HG02870 (cell line): ENCODE measurements around the gene ATP2A1.

Experiments
- ATAC-seq: cut with Tn5 transposase; IDR thresholded peaks from one replicate; pipeline ENCODE4 v1.9.1; 2021; ENCODE audit warnings: mild to moderate bottlenecking, moderate library complexity; ENCODE audit not compliant: unreplicated experiment

ATP2A1 gene

DNA sequence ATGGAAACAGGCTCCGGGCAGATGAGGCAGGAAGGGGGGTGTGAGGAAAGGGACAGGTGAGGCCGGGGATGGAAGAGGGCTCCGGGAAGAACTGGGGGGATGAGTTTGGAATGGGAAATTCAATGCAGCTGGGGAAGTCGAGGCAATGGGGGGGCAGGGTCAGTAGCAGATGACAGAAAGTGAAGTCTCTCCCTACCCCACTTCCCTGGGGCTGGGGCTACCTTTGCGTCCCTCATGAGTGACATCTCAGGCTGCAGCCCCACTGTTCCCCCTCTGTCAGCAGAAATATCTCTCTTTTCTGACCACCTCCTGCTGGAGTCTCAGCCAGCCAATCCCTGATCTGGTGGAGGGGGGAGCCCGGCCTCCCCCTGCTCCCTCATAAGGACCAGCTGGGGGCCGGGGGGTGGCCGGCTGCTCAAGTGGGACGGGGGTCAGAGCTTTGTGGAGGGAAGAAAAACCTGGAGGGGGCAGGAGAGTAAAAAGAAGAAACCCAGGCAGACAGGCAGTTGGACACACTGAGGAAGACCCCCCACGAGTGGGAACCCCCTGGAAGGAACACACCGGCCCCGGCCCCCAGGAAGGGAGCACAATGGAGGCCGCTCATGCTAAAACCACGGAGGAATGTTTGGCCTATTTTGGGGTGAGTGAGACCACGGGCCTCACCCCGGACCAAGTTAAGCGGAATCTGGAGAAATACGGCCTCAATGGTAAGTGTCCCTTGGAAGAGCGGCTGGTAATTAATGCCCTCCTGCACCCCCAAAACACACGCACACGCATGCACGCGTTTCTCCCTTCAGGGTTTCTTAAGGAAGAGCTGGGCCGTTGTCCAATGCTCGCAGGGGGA, at the start of gene ATP2A1:
TSS of gene ATP2A1 (plus strand) at position 406 of the 844 bp plus-strand sequence. CDS start at position 590, 184 bp downstream.
- no peak for ATAC-seq

DNA sequence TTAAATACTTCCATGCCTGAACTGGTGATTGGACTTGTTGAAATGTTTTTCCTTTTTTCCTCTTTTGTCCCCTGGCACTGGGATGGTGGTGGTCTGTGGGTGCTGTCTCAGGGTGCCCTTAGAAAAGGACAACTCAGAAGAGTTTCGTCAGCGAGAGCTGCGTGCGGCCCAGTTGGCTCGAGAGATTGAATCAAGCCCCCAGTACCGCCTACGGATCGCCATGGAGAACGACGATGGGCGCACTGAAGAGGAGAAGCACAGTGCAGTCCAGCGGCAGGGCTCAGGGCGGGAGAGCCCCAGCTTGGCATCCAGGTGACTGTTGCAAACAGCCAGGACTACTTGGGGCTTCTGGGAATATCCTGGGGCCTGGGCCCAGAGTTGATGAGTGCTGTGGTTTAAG, 48.5 kb upstream of the ATP2A1 start:
- ATAC-seq: no peak

DNA sequence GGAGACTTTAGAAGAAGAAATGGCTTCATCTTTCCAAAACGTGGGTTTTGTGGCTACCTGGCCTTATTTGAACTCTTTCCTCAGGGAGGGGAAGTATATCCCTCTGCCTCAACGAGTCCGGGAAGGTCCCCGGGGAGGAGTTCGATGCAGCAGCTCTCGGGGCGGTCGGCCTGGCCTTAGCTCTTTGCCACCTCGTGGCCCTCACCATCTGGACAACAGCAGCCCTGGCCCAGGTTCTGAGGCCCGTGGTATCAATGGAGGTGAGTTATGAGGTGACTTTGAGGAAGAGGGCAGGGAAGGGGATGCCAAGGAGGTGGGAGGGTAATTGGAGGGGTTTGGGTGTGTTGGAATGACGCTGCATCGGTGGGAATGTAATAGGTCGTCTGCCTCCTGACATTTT, 47.8 kb upstream of the ATP2A1 start:
- ATAC-seq: no peak

DNA sequence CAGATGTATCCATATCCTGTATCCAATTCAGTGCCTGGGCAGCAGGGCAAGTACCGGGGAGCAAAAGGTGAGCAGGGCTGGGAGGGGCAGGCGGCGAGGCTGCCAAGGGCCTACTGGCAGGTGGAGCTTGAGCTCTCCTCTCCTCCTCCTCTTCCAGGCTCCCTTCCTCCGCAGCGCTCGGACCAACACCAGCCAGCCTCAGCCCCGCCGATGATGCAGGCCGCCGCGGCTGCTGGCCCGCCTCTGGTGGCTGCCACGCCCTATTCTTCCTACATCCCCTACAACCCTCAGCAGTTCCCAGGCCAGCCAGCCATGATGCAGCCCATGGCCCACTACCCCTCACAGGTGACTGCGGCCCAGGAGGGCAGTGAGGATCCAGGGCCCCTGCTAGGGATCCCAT, 43.9 kb upstream of the ATP2A1 start:
- no peak for ATAC-seq

DNA sequence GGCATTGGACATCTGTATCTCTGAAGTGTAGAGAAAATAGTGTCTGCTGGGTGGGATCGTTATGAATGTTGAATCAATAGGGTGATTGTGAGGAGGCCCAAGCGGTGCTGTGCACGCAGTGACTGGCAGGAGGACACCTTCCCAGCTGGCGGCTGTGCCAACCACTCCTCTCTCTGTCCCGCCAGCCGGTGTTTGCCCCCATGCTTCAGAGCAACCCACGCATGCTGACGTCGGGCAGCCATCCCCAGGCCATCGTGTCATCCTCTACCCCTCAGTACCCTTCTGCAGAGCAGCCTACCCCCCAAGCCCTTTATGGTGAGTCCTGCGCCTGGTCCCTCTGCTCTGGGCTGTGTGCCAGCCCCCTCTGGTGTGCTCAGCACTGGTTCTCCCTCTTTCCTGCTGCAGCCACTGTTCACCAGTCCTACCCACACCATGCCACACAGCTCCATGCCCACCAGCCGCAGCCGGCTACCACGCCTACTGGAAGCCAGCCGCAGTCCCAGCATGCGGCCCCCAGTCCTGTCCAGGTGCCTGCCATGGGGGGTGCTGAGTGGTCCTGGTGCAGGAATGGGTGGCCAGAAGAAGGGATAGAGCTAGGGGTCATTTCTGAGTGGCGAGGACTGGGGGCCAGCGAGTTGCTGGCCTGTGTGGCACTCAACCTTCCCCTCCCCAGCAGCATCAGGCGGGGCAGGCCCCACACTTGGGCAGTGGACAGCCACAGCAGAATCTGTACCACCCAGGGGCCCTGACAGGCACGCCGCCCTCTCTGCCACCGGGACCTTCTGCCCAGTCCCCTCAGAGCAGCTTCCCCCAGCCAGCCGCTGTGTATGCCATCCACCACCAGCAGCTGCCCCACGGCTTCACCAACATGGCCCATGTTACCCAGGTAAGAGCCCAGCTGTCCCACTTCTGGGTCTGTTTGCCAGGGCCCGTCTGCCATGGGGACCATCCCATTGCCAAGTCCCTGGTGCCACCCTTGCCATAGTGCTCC, 43.1 kb upstream of the ATP2A1 start:
- ATAC-seq: no peak

DNA sequence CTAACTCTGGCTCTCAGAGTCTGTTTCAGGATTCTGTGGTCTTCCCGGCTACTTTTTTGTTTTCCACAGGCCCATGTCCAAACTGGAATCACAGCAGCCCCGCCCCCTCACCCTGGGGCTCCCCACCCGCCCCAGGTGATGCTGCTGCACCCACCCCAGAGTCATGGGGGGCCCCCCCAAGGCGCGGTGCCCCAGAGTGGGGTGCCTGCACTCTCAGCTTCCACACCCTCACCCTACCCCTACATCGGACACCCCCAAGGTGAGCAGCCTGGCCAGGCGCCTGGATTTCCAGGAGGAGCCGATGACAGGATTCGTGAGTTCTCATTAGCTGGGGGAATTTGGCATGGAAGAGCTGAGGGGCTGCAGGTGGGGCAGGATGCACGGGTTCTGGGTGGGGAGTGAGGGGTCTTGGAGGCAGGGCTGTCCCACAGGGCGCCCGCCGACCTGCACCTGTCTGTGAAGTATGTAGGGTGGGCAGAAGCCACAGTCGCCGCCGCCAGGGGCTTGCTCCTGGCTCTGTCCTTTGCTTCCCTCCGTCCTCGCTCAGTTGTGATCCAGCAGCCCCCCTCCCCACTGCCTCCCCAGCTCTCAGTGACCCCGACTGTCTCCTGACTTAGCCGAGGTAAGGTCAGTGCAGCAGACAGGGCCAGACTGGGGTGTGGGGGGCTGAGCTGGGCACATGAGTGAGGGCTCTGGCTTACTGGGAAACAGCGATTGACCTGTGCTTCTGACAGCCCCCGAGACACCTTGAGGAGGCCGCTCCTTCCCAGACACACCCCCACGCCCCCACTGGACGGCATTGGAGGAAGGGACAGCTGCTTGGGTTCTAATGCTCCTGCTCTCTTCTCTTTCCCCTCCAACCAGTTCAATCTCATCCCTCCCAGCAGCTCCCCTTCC, 42.2 kb upstream of the ATP2A1 start:
- ATAC-seq: no peak

DNA sequence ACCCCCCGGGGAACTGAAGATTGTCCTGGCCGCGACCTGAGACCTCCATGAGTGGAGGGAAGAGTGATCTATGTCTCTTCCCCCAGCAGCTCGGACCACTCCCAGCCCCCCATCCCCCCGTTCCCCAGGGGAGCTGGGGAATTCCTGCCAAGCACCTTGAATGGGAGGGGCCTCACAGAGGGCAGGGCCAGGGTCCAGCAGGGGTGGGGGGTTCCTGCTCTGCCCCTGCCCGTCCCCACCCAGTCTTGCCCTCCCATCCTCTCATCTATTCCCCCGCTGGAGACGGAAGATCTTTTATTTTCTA, 41.6 kb upstream of the ATP2A1 start:
- ATAC-seq: no peak

DNA sequence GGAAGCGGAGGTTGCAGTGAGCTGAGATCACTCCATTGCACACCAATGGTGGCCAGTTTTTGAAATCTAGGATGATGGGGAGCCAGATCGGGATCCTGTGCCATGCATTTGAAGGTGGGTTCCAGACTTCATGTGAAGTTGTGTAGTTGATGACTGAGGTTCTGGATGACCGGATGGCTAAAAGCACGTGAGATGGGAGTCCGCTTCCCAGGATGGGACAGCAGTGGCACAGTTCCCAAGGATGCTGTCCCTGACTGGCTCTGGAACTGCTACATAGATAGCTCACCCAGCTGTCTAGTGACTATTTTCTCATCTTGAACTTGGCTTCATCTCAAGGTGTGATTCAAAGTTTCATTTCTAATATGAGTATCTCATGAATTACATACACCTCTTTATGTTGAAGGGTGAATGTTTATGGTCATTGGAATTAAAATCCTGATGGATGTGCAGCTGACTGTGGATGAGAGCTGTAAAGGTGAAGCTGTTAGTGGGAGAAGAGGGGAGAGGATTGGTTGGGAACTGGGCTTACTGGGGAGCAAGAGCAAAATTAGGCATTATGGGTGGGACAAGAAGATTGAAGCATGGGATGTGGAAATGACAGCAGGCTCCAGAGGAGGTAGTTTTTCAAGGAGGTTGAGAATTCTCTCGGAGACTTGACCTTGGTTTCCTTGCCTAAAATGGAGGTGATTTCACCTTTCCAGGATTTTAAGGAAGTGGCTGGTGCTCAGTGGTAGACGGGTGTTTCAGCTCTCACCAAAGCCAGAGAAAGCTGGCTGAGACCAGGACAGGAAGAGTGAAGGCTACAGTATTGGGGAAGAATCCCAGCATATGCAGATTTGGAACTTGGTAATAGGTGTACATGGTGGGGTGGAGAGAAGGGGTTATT, 40.4 kb upstream of the ATP2A1 start:
- no peak for ATAC-seq

DNA sequence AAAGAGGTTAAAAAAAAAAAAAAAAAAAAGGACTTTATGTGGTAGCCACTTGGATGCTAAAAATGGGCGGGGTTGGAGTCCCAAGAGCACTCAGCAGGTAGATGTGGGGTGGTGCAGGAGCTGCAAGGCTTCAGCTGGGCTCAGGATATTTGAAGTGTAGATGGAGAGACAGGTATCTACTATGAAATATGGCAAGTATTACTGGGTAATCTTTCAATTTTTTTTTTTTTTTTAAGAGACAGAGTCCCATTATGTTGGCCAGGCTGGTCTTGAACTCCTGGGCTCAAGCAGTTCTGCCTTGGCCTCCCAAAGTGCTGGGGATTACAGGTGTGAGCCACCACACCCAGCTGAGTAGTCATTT, 39.8 kb upstream of the ATP2A1 start:
- no peak for ATAC-seq

DNA sequence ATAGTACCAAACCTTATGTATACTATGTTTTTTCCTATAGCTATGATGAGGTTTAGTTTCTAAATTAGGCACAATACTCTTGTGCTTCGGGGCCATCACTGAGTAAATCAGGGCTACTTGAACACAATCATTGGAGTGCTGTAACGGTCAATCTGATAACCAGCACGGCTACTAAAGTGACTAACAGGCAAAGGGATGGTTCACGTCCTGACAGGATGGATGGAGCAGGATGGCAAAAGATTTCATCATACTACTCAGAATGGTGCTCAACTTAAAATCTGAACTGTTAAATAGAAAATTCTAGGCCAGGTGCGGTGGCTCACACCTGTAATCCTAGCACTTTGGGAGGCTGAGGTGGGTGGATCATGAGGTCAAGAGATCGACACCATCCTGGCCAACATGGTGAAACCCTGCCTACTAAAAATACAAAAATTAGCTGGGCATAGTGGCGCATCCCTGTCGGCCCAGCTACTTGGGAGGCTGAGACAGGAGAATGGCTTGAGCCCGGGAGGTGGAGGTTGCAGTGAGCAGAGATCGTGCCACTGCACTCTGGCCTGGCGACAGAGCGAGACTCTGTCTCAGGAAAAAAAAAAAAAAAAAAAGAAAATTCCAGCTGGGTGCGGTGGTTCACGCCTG, 39.2 kb upstream of the ATP2A1 start:
- no peak for ATAC-seq

DNA sequence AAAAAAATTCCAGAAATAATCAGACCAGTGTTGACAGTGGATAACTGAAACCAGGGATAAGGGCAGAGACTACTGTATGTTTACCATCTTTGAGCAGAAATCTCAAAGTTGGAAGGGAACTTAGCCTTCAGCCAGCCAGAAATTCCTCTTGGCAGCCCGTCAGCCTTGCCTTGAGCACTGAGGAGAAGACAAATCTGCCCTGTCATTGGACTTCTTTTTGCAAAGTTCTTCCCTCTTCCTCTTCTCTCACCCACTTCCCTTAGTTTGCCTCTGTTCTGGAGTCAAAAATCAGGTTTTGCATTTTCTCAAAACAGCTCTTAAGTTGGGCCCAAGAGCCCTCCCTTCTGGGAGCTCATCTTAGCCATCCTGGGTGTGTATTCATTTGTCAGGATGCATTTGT, 38.4 kb upstream of the ATP2A1 start:
- no peak for ATAC-seq

DNA sequence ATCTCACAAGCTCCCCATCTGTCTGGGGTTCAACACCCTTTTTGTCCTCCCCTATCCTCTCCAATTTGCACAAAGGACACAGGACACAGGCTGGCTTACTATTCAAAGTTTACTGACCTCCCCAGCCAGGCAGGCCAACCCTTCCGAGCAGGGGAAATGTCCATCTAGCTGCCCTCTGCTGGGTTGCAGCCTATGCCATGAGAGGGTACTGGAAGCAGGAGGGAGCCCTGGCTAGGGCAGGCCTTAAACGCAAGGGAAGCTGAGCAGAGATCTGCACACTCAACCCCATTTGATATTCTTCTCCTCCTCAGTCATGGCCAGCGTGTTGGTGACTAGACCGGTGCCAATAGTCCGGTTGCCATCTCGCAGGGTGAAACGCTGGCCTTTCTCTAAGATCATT, 35.6 kb upstream of the ATP2A1 start:
- ATAC-seq: no peak

DNA sequence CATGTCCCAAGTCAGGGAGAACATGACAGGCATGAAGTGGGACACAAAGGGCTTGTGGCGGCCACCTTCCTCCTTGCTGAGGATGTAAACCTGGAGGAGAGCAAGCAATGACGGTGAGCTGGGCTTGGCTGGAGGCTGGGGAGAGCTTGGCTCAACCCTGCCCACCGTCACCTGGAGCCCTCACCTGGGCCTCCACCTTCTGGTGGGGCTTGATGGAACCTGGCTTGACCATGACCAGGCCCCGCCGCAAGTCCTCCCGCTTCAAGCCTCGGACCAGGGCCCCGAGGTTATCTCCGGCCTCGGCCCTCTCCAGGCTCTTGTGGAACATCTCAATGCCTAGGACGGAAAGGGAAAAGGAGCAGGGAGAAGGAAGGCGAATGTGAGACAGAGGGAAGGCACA, 34.5 kb upstream of the ATP2A1 start:
- no peak for ATAC-seq

DNA sequence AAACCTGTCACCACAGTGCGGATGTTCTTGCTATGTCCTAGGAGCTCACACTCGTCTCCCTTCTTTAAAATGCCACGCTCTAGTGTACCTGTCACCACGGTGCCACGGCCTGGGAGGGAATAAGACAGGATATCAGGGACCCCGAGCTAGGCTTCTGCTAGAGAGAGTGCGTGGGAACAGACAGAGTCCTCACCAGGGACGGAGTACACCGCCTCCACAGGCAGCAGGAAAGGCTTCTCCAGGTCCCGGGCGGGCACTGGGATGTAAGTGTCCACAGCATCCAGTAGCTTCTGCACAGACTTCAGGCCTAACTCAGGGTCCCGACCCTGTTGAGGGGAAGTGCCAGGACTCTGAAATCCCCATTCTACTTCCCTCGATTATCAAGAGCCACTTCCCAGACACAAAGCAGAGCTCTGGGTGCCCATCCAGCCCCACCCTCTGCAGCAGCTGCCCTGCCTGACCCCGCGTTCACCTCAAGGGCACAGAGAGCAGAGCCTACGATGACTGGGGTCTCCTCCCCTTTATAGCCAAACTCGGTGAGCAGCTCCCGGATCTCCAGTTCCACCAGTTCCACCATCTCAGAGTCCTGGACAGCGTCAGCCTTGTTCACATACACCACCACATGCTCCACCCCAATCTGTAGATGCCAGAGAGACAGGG, 33.9 kb upstream of the ATP2A1 start:
- no peak for ATAC-seq

DNA sequence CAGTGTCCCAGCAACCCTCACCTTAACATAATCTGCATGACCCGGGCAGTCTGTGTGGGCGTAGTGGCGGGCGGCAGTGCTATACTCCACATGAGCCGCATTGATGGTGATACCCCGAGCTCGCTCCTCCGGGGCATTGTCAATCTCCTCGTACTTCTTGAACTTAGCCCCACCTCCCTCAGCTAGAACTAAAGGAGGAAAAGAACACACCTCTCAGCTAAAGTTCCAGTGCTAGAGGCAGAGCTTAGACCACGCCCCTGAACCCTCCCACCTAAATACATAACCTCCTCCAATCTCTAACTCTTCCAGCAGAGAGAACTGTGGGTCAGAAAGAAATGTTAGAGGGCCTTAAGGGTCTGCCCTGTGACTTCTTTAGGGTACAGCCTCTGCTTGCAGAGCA, 33.0 kb upstream of the ATP2A1 start:
- no peak for ATAC-seq

DNA sequence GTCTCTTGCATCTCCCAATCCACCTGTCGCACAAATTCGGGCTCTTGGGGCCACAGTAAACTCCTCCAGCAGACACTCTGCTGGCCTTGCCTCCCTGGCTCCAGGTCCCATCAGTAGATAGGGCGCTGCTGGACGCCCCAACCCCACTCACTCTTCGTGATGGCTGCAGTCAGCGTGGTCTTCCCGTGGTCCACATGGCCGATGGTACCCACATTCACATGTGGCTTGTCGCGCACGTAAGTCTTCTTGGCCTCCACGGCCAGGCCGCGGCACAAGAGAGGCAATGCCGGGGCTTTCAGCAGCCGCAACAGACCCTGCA, 32.6 kb upstream of the ATP2A1 start:
- no peak for ATAC-seq

DNA sequence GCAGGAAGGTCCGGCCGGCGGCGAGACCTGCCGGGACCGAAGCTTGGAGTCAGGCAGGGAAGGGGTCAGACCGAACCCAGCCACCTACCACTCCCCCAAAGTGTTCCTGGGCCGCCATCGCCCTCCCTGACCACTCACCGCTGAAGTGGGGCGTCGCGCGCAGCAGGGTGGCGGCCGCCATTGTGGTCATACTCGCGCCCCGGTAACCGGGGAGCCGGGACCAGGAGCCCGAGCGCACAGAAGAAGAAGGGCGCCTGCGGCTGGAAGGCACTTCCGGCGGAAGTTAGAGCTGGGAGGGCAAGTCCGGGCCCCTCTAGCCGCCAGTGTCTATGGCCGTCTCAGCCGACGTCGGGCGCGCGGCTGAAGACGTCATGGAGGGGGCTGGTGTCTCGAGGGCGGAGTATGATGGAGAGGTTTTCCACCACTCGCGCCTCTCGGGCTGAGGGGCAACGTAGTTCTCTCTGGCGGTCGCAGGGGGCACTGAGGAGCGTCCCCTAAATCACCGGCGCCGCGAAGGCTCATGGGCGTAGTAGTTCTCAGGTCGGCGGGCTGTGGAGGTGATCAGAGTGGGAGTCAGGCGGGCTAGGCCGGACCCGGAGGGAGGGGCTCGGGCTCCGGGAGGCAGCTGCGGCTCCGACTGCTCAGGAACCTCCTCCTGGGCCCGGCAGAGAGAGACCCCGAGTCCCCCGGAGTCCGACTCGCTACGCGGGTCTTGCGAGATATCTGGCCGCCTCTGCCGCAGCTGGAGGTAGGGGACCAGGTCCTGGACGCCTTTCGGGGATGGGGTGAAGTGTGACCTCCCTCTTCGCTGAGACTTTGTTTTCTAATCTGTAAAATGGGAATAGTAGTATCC, 32.0 kb upstream of the ATP2A1 start, which contains the start of gene TUFM:
TSS of gene TUFM (minus strand) at position 269 of the 853 bp plus-strand sequence. CDS start at position 190, 79 bp downstream.
- peak; percentile 91 for ATAC-seq

DNA sequence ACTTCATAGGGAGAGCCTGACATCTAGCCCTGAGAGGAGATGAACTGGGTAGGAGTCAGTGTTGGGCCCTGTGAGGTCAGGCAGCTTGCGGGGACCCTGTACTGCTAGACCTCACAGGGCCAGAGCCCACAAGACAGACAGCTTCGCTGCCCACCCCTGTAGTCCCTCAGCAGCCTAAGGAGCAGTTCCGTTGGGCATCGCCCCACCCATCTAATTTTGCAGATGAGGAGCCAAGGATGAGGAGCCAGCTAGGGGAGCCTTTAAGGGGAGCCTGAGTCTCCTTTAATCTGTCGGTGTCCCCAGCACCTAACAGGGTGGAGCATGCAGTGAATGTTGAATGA, 31.4 kb upstream of the ATP2A1 start:
- no peak for ATAC-seq
